Thymus (tissue), 11 donors: Measurements from ENCODE around the gene LRMDA. TPM values are rescaled to one million over a fixed set of nuclear protein-coding genes. Genes with fewer than 3 reads are reported as not detected.

Source experiments
- DNase-seq, 9 donors: peaks; one replicate each; pipeline ENCODE4 v3.0.0-alpha.2; 2013; ENCODE audit warnings: low spot score in 9 of 9, low read depth in 6 of 9, missing footprints in 1 of 9
- H3K27ac ChIP-seq, 2 donors: one replicate each; pipeline ENCODE4 v1.5.1; 2013; ENCODE audit warnings: control low read depth in 1 of 2, low read depth in 1 of 2, low read length in 1 of 2, mild to moderate bottlenecking in 1 of 2, moderate library complexity in 1 of 2
- H3K27me3 ChIP-seq, 2 donors: one replicate each; pipeline ENCODE4 v1.5.1; 2013; ENCODE audit warnings: low read length in 1 of 2; ENCODE audit not compliant: control insufficient read depth in 2 of 2, insufficient read depth in 1 of 2
- H3K36me3 ChIP-seq, 2 donors: one replicate each; pipeline ENCODE4 v1.5.1; 2013; ENCODE audit warnings: low read length in 1 of 2, mild to moderate bottlenecking in 1 of 2, moderate library complexity in 1 of 2; ENCODE audit not compliant: control insufficient read depth in 2 of 2, insufficient read depth in 2 of 2
- H3K4me1 ChIP-seq, 2 donors: one replicate each; pipeline ENCODE4 v1.5.1; 2013; ENCODE audit warnings: low read length in 2 of 2; ENCODE audit not compliant: control insufficient read depth in 2 of 2, insufficient read depth in 2 of 2
- H3K4me3 ChIP-seq, 2 donors: one replicate each; pipeline ENCODE4 v1.5.1; 2013; ENCODE audit warnings: low read length in 2 of 2, control low read depth in 1 of 2, mild to moderate bottlenecking in 1 of 2
- H3K9me3 ChIP-seq, 2 donors: one replicate each; pipeline ENCODE4 v1.5.1; 2013; ENCODE audit warnings: low read length in 1 of 2, mild to moderate bottlenecking in 1 of 2; ENCODE audit not compliant: control insufficient read depth in 2 of 2, insufficient read depth in 1 of 2
- WGBS: extraction: QIAGEN DNeasy Blood & Tissue Kit; methylation state at CpG from one replicate; pipeline ENCODE4 v1.1.7; 2013; 5-methylcytosine and 5-hydroxymethylcytosine counted together
- polyA plus RNA-seq: library from polyadenylated mRNA; stranded (reverse); fragments of 200-250 nt; gene quantifications from one replicate; pipeline ENCODE4 v1.2.3, GENCODE V29; 2013
- total RNA-seq: library from RNA; stranded (reverse); fragments of 120-200 nt; gene quantifications from one replicate; pipeline ENCODE4 v1.2.4, GENCODE V29; 2013
- donor health status: healthy.

The LRMDA gene
- total and polyA plus RNA-seq, 2 donors, result 2.5 to 4.6 TPM

- no peaks in the 10 kb centered on the region for H3K4me1 ChIP-seq
- no peak overlapping the region for H3K27ac ChIP-seq
- DNase-seq, result no peak
- no peak overlapping the region for H3K4me3 ChIP-seq
- WGBS, result 51% methylated on average over 7 of the region's 7 CpGs
- H3K36me3 ChIP-seq, result no peaks in the 10 kb centered on the region
- H3K9me3 ChIP-seq, result no peaks in the 10 kb centered on the region
- H3K27me3 ChIP-seq, result no peaks in the 10 kb centered on the region
These were observed 116.2 kb downstream of the LRMDA start for GRCh38 chr10:75547391-75548298.

- 90% methylated on average over 1 of the region's 1 CpG for WGBS
- no peak overlapping the region for H3K4me3 ChIP-seq
- no peak for DNase-seq
- H3K4me1 ChIP-seq, result no peaks in the 10 kb centered on the region
- no peaks in the 10 kb centered on the region for H3K27me3 ChIP-seq
- H3K27ac ChIP-seq, result no peak overlapping the region
- H3K36me3 ChIP-seq, result no peaks in the 10 kb centered on the region
- H3K9me3 ChIP-seq, result no peaks in the 10 kb centered on the region
These were observed 116.9 kb downstream of the LRMDA start for GRCh38 chr10:75548356-75548755.

- Histone ChIP-seq H3K9me3 (no peaks in the 10 kb centered on the region), H3K27me3 (no peaks in the 10 kb centered on the region), H3K36me3 (no peaks in the 10 kb centered on the region), H3K4me1 (no peaks in the 10 kb centered on the region), H3K4me3 (no peak overlapping the region), H3K27ac (no peak overlapping the region)
- no peak for DNase-seq
These were observed 118.8 kb downstream of the LRMDA start for GRCh38 chr10:75550191-75550590.

DNA sequence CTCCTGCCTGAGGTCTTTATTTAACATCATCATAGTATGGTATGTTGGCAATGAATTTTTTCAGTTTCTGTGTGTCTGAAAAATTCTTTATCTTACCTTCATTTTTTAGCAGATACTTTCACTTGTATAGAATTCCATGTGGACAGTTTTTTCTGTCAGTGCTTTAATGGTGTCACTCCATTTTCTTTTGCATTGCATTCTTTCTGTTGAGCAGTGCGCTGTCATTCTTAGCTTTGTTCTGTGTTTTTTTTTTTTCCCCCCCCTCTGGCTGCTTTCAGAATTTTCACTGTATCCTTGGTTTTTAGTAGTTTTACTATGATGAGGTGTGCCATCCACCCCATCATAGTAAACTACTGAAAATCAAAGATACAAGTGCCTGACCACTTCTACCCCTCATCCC lies 120.7 kb downstream of the LRMDA start:
- H3K27ac ChIP-seq, result no peak overlapping the region
- no peaks in the 10 kb centered on the region for H3K9me3 ChIP-seq
- H3K27me3 ChIP-seq, result no peaks in the 10 kb centered on the region
- no peaks in the 10 kb centered on the region for H3K4me1 ChIP-seq
- H3K36me3 ChIP-seq, result no peaks in the 10 kb centered on the region
- 100% methylated on average over 1 of the region's 1 CpG for WGBS
- H3K4me3 ChIP-seq, result no peak overlapping the region
- DNase-seq, result no peak

- Histone ChIP-seq H3K4me1 (no peaks in the 10 kb centered on the region), H3K9me3 (peaks cover 0 to 1% of the 10 kb centered on the region in 2 donors), H3K36me3 (no peaks in the 10 kb centered on the region), H3K27me3 (no peaks in the 10 kb centered on the region), H3K27ac (no peak overlapping the region), H3K4me3 (no peak overlapping the region)
- 6% methylated on average over 1 of the region's 1 CpG for WGBS
- no peak for DNase-seq
These were observed 122.1 kb downstream of the LRMDA start for GRCh38 chr10:75553550-75553949.

DNA sequence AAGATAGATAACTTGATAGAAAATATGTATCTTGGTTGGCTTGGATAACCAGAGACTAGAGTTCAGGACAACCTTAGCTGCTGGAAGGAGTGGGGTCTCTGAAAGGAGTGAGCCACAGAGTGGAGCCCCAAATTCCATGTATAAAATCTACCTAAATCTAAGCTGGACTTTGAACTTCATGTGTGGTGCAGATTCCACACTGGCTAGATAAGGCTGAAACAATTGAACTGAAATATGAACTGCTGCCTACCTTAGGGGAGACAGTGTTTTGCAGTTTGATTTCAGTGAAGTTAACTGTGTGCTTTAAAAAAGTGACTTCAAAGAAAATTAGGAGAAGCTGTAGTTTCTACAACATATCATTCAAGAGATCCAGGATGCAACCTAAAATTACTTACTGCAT lies 123.9 kb downstream of the LRMDA start:
- no peaks in the 10 kb centered on the region for H3K36me3 ChIP-seq
- H3K27ac ChIP-seq, result no peak overlapping the region
- H3K27me3 ChIP-seq, result no peaks in the 10 kb centered on the region
- no peak overlapping the region for H3K4me3 ChIP-seq
- no peaks in the 10 kb centered on the region for H3K4me1 ChIP-seq
- peaks cover 0 to 1% of the 10 kb centered on the region in 2 donors for H3K9me3 ChIP-seq
- no peak for DNase-seq

DNA sequence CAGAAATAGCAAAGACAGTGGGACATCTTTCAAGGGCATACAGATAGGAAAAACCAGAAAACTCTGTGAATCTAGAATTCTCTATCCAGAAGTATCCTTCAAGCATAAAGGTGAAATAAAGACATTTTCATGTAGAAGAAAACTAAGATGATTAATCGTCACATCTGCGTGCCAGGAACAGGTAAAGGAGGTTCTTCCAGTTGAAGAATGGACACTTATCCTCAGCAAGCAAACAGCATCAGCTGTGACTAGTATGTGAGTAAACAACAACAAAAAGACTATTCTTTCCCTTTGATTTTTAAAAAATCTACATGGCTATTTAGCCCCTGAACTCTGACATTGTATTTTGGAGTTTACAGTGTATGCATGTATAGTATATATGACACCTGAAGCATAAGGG lies 124.9 kb downstream of the LRMDA start:
- WGBS, result 45% methylated on average over 2 of the region's 2 CpGs
- no peaks in the 10 kb centered on the region for H3K27me3 ChIP-seq
- no peak overlapping the region for H3K27ac ChIP-seq
- H3K36me3 ChIP-seq, result no peaks in the 10 kb centered on the region
- no peaks in the 10 kb centered on the region for H3K4me1 ChIP-seq
- H3K4me3 ChIP-seq, result no peak overlapping the region
- DNase-seq, result no peak
- peaks cover 0 to 1% of the 10 kb centered on the region in 2 donors for H3K9me3 ChIP-seq

- Histone ChIP-seq H3K36me3 (no peaks in the 10 kb centered on the region), H3K9me3 (no peaks in the 10 kb centered on the region), H3K27ac (no peak overlapping the region), H3K4me3 (no peak overlapping the region), H3K27me3 (no peaks in the 10 kb centered on the region), H3K4me1 (no peaks in the 10 kb centered on the region)
- DNase-seq, result no peak
- 92% methylated on average over 5 of the region's 5 CpGs for WGBS
These were observed 134.1 kb downstream of the LRMDA start for GRCh38 chr10:75565286-75566251.
